LNCaP clone FGC (cell line): ENCODE data around the gene HTR1A.
A peak's percentile ranks its signal among the peaks of the same experiment; 100 is the strongest.

Experiments
- DNase-seq: peaks from one replicate; pipeline ENCODE4 v3.0.0-alpha.2; 2011; ENCODE audit warnings: low read depth
- H3K4me3 ChIP-seq: 2 replicates; pipeline ENCODE4 v1.5.1; 2011; ENCODE audit warnings: mild to moderate bottlenecking, low read depth, low read length, control low read depth
- TF ChIP-seq, protein P1 (sequence below): IDR thresholded peaks from 2 replicates; pipeline ENCODE4 v1.5.1; 2012; ENCODE audit warnings: mild to moderate bottlenecking; ENCODE audit not compliant: control insufficient read depth, insufficient read depth; ENCODE audit errors: extremely low read depth

HTR1A gene

DNA sequence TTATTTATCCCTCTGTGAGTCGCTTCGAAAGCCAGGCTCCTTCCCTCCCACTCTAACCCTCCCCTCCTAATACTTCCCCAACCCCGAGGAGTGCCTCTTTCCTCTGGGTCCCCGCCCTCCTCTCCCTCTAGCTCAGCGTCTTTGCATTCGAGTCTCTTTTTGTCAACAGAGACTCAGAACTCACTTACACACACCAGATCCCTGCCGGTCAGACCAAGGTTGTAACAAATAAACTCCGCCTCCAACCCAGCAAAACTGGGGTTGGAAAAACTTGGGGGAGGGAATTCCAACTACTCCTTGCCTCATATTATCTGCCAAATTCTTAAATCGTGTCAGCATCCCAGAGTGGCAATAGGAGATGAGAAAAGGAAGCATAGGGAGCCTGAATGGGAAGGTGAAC is at the start of gene HTR1A:
Gene HTR1A, minus strand, starts transcription at position 167 of the 400 bp plus-strand sequence. CDS start 726 bp downstream, outside the sequence.
- DNase-seq = no peak
- TF ChIP-seq, protein P1, sequence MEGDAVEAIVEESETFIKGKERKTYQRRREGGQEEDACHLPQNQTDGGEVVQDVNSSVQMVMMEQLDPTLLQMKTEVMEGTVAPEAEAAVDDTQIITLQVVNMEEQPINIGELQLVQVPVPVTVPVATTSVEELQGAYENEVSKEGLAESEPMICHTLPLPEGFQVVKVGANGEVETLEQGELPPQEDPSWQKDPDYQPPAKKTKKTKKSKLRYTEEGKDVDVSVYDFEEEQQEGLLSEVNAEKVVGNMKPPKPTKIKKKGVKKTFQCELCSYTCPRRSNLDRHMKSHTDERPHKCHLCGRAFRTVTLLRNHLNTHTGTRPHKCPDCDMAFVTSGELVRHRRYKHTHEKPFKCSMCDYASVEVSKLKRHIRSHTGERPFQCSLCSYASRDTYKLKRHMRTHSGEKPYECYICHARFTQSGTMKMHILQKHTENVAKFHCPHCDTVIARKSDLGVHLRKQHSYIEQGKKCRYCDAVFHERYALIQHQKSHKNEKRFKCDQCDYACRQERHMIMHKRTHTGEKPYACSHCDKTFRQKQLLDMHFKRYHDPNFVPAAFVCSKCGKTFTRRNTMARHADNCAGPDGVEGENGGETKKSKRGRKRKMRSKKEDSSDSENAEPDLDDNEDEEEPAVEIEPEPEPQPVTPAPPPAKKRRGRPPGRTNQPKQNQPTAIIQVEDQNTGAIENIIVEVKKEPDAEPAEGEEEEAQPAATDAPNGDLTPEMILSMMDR = no peak
- no peak within 1 kb of the TSS for H3K4me3 ChIP-seq

DNA sequence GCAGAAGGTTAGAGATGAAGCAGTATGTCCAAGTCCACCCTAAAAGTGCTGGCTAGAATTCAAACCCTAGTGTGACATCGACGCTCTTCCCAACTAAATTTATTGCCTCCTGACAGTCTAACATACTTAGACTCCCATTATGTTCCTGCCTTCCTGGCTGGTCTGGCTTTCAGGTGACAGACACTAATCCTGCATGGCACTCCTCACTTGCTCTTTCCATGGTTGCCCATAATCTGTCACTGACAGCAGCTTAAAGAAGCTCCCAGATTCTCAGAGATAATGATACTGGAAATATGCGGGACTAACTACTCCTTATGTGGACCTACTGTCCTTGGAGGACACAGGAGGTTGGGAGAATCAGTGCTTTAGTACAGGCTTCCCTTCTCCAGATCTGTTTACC is 41.7 kb upstream of the HTR1A start:
- TF ChIP-seq, protein P1 = no peak
- DNase-seq = no peak
- H3K4me3 ChIP-seq = no peak overlapping the region

DNA sequence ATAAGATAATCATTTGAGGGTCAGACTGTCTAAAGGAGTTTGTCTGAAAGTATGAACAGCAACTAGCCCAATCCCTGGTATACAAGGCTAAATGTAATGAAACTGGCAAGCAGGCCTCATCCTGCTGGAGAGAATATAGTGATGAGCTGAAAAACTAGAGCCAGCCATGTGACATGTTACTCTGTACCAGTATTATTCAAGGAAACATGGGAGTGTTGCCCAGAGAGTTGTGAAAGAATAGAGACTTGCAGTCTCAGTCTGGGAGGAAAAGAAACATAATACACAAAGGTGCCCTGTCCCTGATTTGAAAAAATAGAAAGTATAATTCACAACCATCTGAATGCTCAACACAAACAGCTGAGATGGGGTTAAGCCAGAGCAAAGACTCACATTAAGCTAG is 37.9 kb upstream of the HTR1A start:
- TF ChIP-seq, protein P1 = no peak
- no peak overlapping the region for H3K4me3 ChIP-seq
- DNase-seq = no peak

DNA sequence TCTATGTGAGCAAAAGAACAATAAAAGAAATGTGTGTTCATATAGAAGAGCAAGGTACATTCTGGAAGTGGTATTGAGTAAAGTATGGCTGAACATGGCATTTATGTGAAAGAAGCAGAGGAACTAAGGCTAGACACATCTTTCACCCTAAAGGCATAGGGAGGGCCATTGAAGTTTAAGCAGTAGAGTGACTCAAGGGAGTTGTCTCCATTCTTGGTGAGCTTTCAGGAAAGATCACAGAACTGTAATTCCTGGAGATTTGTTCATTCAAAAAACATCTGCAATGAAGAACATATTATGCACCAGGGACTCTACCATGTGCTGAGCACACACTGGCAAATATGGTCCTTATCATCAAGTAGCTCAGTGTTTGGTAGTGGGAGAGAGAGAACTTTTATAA is 24.8 kb upstream of the HTR1A start:
- no peak for DNase-seq
- TF ChIP-seq, protein P1 = no peak
- no peak overlapping the region for H3K4me3 ChIP-seq

DNA sequence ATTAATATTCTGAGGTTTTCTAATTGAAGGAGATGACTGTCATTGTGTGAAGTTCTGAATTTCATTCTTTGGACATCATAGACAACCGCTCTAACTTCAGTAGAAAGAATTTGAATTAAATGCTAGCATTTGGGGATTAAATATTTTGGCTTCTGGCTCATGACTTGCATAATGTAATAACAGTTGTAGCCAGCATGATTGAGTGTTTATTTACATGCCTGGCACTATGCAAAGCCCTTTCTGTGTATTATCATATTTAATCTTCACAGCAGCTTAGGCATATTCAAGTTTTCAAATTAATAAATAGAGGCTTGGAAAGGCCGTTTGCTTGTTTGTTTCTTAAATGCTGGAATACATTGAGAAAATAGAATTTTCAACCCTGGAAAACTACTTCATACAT is 19.6 kb upstream of the HTR1A start:
- TF ChIP-seq, protein P1 = no peak
- no peak overlapping the region for H3K4me3 ChIP-seq
- no peak for DNase-seq

DNA sequence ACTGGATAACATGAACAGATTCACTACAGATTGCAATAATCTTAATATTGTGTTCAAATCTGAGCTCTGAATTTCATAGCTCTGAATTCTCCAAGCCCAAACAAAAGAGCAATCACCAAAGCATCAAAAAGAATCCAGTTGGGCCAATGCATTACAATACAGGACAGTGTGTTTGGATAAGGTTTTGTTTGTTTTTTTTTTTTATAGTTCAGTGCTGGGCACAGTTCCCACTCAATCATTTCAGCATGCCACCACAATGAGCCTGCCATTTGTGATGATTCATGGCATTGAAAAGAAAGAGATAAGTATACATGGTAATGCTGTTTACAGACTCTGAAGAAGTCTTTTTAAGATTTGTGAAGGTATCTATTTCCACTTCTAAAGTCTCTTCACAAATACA is 1.7 kb upstream of the HTR1A start:
- TF ChIP-seq, protein P1 = no peak
- DNase-seq = peak; percentile 68
- H3K4me3 ChIP-seq = no peak overlapping the region

DNA sequence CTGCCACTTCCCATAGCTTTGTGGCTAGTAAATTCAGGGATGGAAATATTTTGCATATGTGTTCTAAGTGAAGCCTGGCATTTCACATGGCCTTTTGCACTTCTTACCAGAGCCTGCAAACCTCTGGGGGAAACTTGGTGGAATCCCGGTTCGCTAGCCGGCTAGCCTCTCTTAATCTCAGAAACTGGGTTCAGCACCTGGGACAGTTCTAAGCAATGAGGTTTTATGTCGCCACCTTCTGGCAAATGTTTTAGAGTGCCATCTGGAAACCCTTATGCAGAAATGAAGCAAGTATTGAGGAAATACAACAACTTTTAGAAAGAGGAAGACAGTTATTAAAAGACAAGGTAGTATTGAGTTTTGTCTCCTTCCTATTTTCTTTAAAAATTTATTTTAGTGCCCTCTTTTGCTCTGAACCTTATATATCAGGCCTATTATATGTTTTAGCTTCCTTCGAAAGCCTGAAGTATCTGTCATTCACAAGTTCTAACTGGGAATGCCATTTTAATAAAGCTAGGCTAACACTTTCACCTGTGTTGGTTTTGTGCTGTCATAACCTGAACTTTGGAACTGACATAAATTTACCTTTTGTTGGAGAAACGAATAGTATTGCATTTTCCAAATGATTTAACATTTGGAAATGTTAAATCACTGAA is 963 bp upstream of the HTR1A start:
- TF ChIP-seq, protein P1 = peak; percentile 77
- H3K4me3 ChIP-seq = no peak overlapping the region
- peak; percentile 54 for DNase-seq
